Measurements from ENCODE around the gene ARHGDIA. TPM values are rescaled to one million over a fixed set of nuclear protein-coding genes. Genes with fewer than 3 reads are reported as not detected.
A peak's percentile ranks its signal among the peaks of the same experiment; 100 is the strongest.

The ARHGDIA gene
- polyA plus RNA-seq, 1 experiment: 62.2 TPM

DNA sequence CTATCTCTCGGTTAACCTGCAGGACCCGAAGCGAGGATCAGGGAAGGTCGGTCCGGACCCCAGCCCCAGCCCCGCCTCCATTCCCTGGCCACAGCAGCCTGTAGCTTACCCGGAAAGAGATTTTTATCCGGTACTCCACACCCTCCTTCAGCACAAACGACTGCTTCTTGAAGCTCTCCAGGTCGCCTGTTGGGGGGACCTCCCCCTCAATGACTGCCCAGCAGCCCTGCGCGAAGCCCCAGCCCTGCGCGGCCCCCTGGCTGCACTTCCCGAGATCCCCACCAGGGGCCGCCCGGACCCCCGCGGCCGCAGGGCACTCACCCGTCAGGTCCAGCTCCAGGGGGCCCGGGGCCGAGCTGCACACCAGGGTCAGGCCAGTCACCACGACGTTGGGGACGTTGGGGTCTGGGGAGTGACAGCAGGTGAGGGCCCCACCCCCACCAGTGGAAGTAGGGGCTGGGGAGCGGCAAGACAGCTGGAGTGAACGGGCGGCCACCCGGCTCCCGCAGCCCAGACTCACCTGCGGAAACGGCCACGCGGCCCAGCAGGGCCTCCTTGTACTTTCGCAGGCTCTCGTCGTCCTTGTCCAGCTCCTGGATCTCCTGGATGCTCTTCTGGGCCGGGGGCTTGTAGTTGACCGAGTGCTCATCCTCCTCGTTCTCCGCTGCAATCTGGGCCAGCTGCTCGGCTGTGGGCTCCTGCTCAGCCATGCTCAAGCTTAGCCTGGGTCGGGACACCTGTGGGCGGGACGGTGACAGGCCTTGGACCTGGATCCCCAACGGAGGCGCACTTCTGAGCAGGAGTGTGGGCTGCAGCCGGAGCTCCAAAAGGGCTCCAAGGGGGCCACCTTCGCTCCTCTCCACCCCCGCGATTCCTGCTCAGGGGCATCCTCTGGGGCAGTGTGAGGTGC lies 1.7 kb downstream of the ARHGDIA start:
- DNase-seq (ENCODE audit: low read depth, low spot score): no peak
- POLR2A ChIA-PET: interaction anchor here (0.5 to 1.9 kb wide), 6 partner anchors 8 to 364 kb away, joined by 3 to 11 read pairs (median 5); partner anchors contain the start of genes ARL16, HGS, MCRIP1 and P4HB
- TF ChIP-seq, protein P1, sequence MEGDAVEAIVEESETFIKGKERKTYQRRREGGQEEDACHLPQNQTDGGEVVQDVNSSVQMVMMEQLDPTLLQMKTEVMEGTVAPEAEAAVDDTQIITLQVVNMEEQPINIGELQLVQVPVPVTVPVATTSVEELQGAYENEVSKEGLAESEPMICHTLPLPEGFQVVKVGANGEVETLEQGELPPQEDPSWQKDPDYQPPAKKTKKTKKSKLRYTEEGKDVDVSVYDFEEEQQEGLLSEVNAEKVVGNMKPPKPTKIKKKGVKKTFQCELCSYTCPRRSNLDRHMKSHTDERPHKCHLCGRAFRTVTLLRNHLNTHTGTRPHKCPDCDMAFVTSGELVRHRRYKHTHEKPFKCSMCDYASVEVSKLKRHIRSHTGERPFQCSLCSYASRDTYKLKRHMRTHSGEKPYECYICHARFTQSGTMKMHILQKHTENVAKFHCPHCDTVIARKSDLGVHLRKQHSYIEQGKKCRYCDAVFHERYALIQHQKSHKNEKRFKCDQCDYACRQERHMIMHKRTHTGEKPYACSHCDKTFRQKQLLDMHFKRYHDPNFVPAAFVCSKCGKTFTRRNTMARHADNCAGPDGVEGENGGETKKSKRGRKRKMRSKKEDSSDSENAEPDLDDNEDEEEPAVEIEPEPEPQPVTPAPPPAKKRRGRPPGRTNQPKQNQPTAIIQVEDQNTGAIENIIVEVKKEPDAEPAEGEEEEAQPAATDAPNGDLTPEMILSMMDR (IDR thresholded peaks at IDR 0.05; ENCODE audit: low read depth, low read length): peak; percentile 79

DNA sequence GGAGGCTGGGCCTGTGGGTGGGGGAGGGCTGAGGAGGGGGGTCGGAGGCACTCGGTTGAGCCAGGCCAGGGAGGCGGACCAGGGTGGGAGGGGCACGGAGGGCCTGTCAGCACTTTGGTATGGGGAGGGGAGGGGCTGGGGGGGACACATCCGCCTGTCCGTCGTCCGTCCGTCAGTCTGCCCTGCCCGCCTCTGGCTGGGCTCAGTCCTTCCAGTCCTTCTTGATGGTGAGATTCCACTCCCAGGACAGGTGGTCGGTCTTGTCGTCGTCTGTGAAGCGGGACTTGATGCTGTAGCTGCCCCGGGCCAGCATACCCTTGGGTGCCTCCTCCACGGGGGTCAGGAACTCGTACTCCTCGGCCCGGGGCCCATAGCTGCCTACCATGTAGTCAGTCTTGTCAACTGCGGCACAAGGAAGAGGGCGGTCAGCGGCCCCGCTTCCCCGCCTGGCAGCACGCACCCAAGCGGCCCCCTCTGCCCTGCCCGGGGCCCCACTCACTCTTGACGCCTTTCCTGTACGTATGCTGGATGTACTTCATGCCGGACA lies 2.4 kb downstream of the ARHGDIA start:
- ChIA-PET CTCF (interaction anchor here (1.2 kb wide), 1 partner anchor 151 kb away, joined by 3 read pairs; no protein-coding TSS in a partner anchor), POLR2A (interaction anchor here (1.4 kb wide), 1 partner anchor 9 kb away, joined by 4 read pairs; no protein-coding TSS in a partner anchor)
- no peaks in the 10 kb centered on the region; the same call in 1 of the 2 replicates for H3K9me3 ChIP-seq (ENCODE audit: control insufficient read depth, insufficient read depth, low read length)
- peak overlapping the region; percentile 81 for H3K4me3 ChIP-seq (ENCODE audit: low read depth, low read length)
- TF ChIP-seq, protein P1 (IDR thresholded peaks at IDR 0.05; ENCODE audit: low read depth, low read length): no peak
- H3K27me3 ChIP-seq (ENCODE audit: control insufficient read depth, insufficient read depth, low read length): no peaks in the 10 kb centered on the region
- DNase-seq (ENCODE audit: low read depth, low spot score): peak; percentile 64
- peak overlapping the region; percentile 88 for H3K27ac ChIP-seq (ENCODE audit: low read depth, low read length)

More for the DNA sequence above, 1.7 kb downstream of the ARHGDIA start:
- Histone ChIP-seq H3K4me3 (ENCODE audit: low read depth, low read length) (peak overlapping the region; percentile 81), H3K27ac (ENCODE audit: low read depth, low read length) (peak overlapping the region; percentile 88), H3K9me3 (ENCODE audit: control insufficient read depth, insufficient read depth, low read length) (no peaks in the 10 kb centered on the region; the same call in 1 of the 2 replicates), H3K27me3 (ENCODE audit: control insufficient read depth, insufficient read depth, low read length) (no peaks in the 10 kb centered on the region)
- CTCF ChIA-PET: interaction anchor here (0.6 to 1.2 kb wide), 2 partner anchors 54 to 150 kb away, joined by 3 read pairs; no protein-coding TSS in a partner anchor

- Histone ChIP-seq H3K27me3 (ENCODE audit: control insufficient read depth, insufficient read depth, low read length) (no peaks in the 10 kb centered on the region), H3K9me3 (ENCODE audit: control insufficient read depth, insufficient read depth, low read length) (no peaks in the 10 kb centered on the region; the same call in 1 of the 2 replicates), H3K27ac (ENCODE audit: low read depth, low read length) (peak overlapping the region; percentile 73), H3K4me3 (ENCODE audit: low read depth, low read length) (no peak overlapping the region)
- ChIA-PET POLR2A (no interaction called here), CTCF (no interaction called here)
- TF ChIP-seq, protein P1 (IDR thresholded peaks at IDR 0.05; ENCODE audit: low read depth, low read length): no peak
- no peak for DNase-seq (ENCODE audit: low read depth, low spot score)
Measured at GRCh38 chr17:81867991-81868673, 3.0 kb downstream of the ARHGDIA start.

DNA sequence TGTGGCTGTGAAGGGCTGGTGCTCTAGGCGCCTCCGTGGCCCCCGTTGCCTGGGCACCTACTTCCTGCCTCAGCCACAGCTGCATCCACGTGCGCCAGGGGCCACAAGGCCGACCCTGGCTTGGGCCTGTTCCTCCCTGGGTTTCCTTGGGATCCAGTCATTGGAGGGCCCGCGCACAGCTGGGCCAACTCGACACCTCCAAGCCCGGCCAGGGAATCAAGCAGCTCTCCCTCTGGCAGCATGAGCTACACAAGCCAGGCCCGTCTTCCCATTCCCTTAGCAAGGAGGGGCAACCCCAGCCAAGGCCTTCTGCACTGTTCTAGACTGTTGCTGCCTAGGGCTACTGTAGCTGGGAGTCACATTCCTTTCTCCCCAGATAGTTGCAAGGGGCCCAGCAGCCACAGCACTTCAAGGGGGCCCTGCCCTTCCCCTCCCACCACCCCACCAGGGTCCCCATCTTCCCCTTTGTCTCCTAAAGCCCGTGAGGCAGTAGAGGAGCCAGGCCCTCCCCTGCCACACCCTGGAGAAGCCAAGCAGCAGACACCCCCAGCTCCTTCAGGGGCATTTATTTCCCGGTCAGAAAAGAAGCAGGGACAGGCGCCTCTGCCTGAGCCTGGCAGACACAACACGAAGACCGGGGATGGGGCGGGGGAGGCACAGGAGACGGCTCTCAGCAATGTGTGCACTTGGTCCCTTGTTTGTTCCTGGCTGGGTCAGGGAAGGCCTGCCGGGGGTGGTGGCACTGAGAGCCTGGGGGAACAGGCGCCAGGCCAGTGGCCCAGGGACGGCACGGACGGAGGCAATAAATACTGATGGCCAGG lies 3.8 kb downstream of the ARHGDIA start:
- Histone ChIP-seq H3K4me3 (ENCODE audit: low read depth, low read length) (no peak overlapping the region), H3K27ac (ENCODE audit: low read depth, low read length) (peak overlapping the region; percentile 73), H3K27me3 (ENCODE audit: control insufficient read depth, insufficient read depth, low read length) (no peaks in the 10 kb centered on the region), H3K9me3 (ENCODE audit: control insufficient read depth, insufficient read depth, low read length) (no peaks in the 10 kb centered on the region; the same call in 1 of the 2 replicates)
- no peak for DNase-seq (ENCODE audit: low read depth, low spot score)
- ChIA-PET CTCF (no interaction called here), POLR2A (interaction anchor here (0.6 to 1.2 kb wide), 3 partner anchors 11 to 184 kb away, joined by 3 to 6 read pairs (median 3); partner anchors contain the start of genes ARL16, HGS and MCRIP1)
- TF ChIP-seq, protein P1 (IDR thresholded peaks at IDR 0.05; ENCODE audit: low read depth, low read length): no peak
